IPS-NIHi11 (cell line): ENCODE measurements around the gene CCNF.
A peak's percentile ranks its signal among the peaks of the same experiment; 100 is the strongest.

ENCODE experiments used
- DNase-seq: peaks from one replicate; pipeline ENCODE4 v3.0.0; 2012; ENCODE audit warnings: mixed read lengths, low spot score

The CCNF gene

GRCh38 chr16:2457267-2457666, 28.0 kb downstream of the CCNF start:
- no peak for DNase-seq

- DNase-seq = no peak
Observed at GRCh38 chr16:2457946-2458345, 28.7 kb downstream of the CCNF start.

GRCh38 chr16:2458887-2459646, 29.8 kb downstream of the CCNF start:
- no peak for DNase-seq

- peak; percentile 99 for DNase-seq
Observed at GRCh38 chr16:2459647-2460390, 30.6 kb downstream of the CCNF start, which contains the start of gene TEDC2. TEDC2 (plus strand) TSS chr16:2460109; CDS start chr16:2460145, 36 bp downstream.

GRCh38 chr16:2460391-2460713, 31.1 kb downstream of the CCNF start:
- DNase-seq = no peak

- no peak for DNase-seq
Observed at GRCh38 chr16:2460916-2461315, 31.7 kb downstream of the CCNF start.

- no peak for DNase-seq
Observed at GRCh38 chr16:2462031-2462866, 33.0 kb downstream of the CCNF start.

GRCh38 chr16:2464333-2464732, 35.1 kb downstream of the CCNF start:
- DNase-seq = no peak

GRCh38 chr16:2465653-2466415, 36.6 kb downstream of the CCNF start:
- DNase-seq = no peak

- no peak for DNase-seq
Observed at GRCh38 chr16:2466667-2467527, 37.6 kb downstream of the CCNF start.

GRCh38 chr16:2467528-2468232, 38.4 kb downstream of the CCNF start:
- peak; percentile 88 for DNase-seq

- DNase-seq = no peak
Observed at GRCh38 chr16:2468233-2468724, 39.0 kb downstream of the CCNF start.

GRCh38 chr16:2468725-2469398, 39.6 kb downstream of the CCNF start:
- peak; percentile 52 for DNase-seq

- DNase-seq = no peak
Observed at GRCh38 chr16:2469399-2470233, 40.4 kb downstream of the CCNF start.

GRCh38 chr16:2470234-2470601, 41.0 kb downstream of the CCNF start:
- no peak for DNase-seq

GRCh38 chr16:2470603-2471015, 41.4 kb downstream of the CCNF start:
- no peak for DNase-seq

- DNase-seq = peak; percentile 82
Observed at GRCh38 chr16:2471016-2471652, 41.9 kb downstream of the CCNF start, which contains the start of gene NTN3. NTN3 (plus strand) TSS chr16:2471297; CDS start chr16:2471702, 405 bp downstream.
